Body of pancreas (tissue), 4 donors: Measurements from ENCODE around the gene MPZL3. TPM values are rescaled to one million over a fixed set of nuclear protein-coding genes. Genes with fewer than 3 reads are reported as not detected.

Source experiments
- ATAC-seq: fragments of 150-250 bp; one replicate; pipeline ENCODE4 v1.9.1; 2016
- DNase-seq, 4 donors: peaks; one replicate each; pipeline ENCODE4 v3.0.0-alpha.2; 2019
- H3K27ac ChIP-seq, 4 donors: fragments of 200-600 bp; sonication (generic); 1 replicate in 3 of 4; 2 replicates in 1 of 4; pipeline versions ENCODE4 v1.5.1 to v1.6.1; 2016 to 2019; ENCODE audit warnings: mild to moderate bottlenecking in 1 of 4, mixed read lengths in 1 of 4, moderate library complexity in 1 of 4
- H3K27me3 ChIP-seq, 2 donors: fragments of 200-600 bp; sonication (generic); one replicate each; pipeline ENCODE4 v1.6.0; 2016; ENCODE audit warnings: mild to moderate bottlenecking in 1 of 2
- H3K36me3 ChIP-seq, 2 donors: fragments of 200-600 bp; sonication (generic); replicated peaks in 1 of 2; 2 replicates each; pipeline ENCODE4 v1.5.1; 2016; ENCODE audit warnings: low read depth in 2 of 2; ENCODE audit not compliant: insufficient read depth in 1 of 2
- H3K4me1 ChIP-seq: fragments of 200-600 bp; sonication (generic); one replicate; pipeline ENCODE4 v1.6.0; 2016
- H3K4me3 ChIP-seq, 2 donors: fragments of 200-600 bp; sonication (generic); 1 replicate in 1 of 2; 2 replicates in 1 of 2; pipeline ENCODE4 v1.5.1; 2016 to 2019
- H3K9me3 ChIP-seq, 3 donors: fragments of 200-600 bp; sonication (generic); 1 replicate in 2 of 3; 2 replicates in 1 of 3; pipeline ENCODE4 v1.5.1; 2016
- POLR2A ChIP-seq, 3 donors: fragments of 450-650 bp; IDR thresholded peaks; one replicate each; pipeline ENCODE4 v1.6.1; 2016; ENCODE audit warnings: antibody characterized with exemption in 3 of 3, mild to moderate bottlenecking in 2 of 3
- WGBS, 2 donors: methylation state at CpG; one replicate each; pipeline ENCODE4 v1.1.5; 2017; 5-methylcytosine and 5-hydroxymethylcytosine counted together
- intact Hi-C: fragments of 100-400 bp; cut with DNase I; formaldehyde crosslinking; loops from one replicate; pipeline ENCODE4 v1.15.1; 2023
- total RNA-seq, 2 donors: library from RNA; depleted of rRNA; stranded (reverse); fragments of >200 nt; gene quantifications; one replicate each; pipeline ENCODE4 v1.1.0, GENCODE V29; 2016
- TF ChIP-seq, protein P1 (sequence below), 7 experiments: fragments of 450-650 bp in 4 of 7; fragments of 200-600 bp in 3 of 7; sonication (generic) in 3 of 7; IDR thresholded peaks; one replicate each; pipeline ENCODE4 v1.5.1; 2016 to 2019; ENCODE audit warnings: antibody characterized with exemption in 7 of 7

The MPZL3 gene
- total RNA-seq, 2 donors from 2014 or later, result 4.0 to 8.0 TPM

- TF ChIP-seq, protein P1, sequence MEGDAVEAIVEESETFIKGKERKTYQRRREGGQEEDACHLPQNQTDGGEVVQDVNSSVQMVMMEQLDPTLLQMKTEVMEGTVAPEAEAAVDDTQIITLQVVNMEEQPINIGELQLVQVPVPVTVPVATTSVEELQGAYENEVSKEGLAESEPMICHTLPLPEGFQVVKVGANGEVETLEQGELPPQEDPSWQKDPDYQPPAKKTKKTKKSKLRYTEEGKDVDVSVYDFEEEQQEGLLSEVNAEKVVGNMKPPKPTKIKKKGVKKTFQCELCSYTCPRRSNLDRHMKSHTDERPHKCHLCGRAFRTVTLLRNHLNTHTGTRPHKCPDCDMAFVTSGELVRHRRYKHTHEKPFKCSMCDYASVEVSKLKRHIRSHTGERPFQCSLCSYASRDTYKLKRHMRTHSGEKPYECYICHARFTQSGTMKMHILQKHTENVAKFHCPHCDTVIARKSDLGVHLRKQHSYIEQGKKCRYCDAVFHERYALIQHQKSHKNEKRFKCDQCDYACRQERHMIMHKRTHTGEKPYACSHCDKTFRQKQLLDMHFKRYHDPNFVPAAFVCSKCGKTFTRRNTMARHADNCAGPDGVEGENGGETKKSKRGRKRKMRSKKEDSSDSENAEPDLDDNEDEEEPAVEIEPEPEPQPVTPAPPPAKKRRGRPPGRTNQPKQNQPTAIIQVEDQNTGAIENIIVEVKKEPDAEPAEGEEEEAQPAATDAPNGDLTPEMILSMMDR (IDR thresholded peaks at IDR 0.05), result no peak
- TF ChIP-seq POLR2A (IDR thresholded peaks at IDR 0.05), result no peak
- 88 to 91% methylated on average over 9 of the region's 9 CpGs for WGBS, 2 donors
- no peaks in the 10 kb centered on the region for H3K36me3 ChIP-seq
- H3K27me3 ChIP-seq, result no peaks in the 10 kb centered on the region
- H3K4me3 ChIP-seq, result no peak overlapping the region
- H3K9me3 ChIP-seq, result no peaks in the 10 kb centered on the region
- no peak overlapping the region for H3K27ac ChIP-seq
- intact Hi-C loops, result loop anchor here (5.0 kb wide), 1 partner anchor 86 kb away; no protein-coding TSS in a partner anchor
- no peak for ATAC-seq
- DNase-seq, result no peak
- peaks cover 24% of the 10 kb centered on the region for H3K4me1 ChIP-seq
These were observed 51.1 kb downstream of the MPZL3 start for GRCh38 chr11:118200901-118201680.

DNA sequence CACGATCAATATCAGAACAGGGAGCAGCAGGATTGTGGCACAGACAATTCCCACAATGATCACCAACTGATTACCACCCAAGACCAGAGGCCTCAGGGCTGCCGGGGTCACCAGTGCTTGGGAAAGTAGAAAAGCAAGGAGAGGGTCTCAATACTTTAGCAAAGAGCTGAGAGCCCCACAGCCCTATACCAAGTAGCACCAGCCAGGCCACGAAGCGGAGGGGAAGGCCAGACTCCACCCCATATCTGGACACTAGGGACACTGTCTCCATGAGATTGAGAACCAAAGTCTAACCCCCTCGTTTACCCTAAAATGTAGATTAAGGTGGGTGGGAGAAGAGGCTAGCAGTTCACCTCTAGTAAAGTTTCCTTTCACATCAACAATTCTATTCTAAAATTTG lies 51.7 kb downstream of the MPZL3 start:
- no peaks in the 10 kb centered on the region for H3K36me3 ChIP-seq
- no peak for TF ChIP-seq POLR2A (IDR thresholded peaks at IDR 0.05)
- TF ChIP-seq, protein P1 (IDR thresholded peaks at IDR 0.05), result no peak
- 85 to 87% methylated on average over 5 of the region's 5 CpGs for WGBS, 2 donors
- H3K9me3 ChIP-seq, result no peaks in the 10 kb centered on the region
- H3K4me3 ChIP-seq, result no peak overlapping the region
- peaks cover 30% of the 10 kb centered on the region for H3K4me1 ChIP-seq
- H3K27me3 ChIP-seq, result no peaks in the 10 kb centered on the region
- intact Hi-C loops, result loop anchor here (5.0 kb wide), 1 partner anchor 87 kb away; no protein-coding TSS in a partner anchor
- no peak for DNase-seq
- no peak for ATAC-seq
- H3K27ac ChIP-seq, result no peak overlapping the region

GRCh38 chr11:118199135-118199534 lies 53.0 kb downstream of the MPZL3 start:
- no peaks in the 10 kb centered on the region for H3K27me3 ChIP-seq
- intact Hi-C loops, result no loop called here
- no peaks in the 10 kb centered on the region for H3K9me3 ChIP-seq
- no peak for TF ChIP-seq POLR2A (IDR thresholded peaks at IDR 0.05)
- TF ChIP-seq, protein P1 (IDR thresholded peaks at IDR 0.05), result no peak
- no peak for DNase-seq
- no peak overlapping the region for H3K27ac ChIP-seq
- ATAC-seq, result no peak
- 76 to 87% methylated on average over 6 of the region's 6 CpGs for WGBS, 2 donors
- H3K4me3 ChIP-seq, result no peak overlapping the region
- H3K4me1 ChIP-seq, result peaks cover 43% of the 10 kb centered on the region
- no peaks in the 10 kb centered on the region for H3K36me3 ChIP-seq

- peaks cover 51% of the 10 kb centered on the region for H3K4me1 ChIP-seq
- H3K27me3 ChIP-seq, result no peaks in the 10 kb centered on the region
- H3K27ac ChIP-seq, result no peak overlapping the region
- H3K4me3 ChIP-seq, result no peak overlapping the region
- peak; percentile 32 for ATAC-seq
- peak; percentile 83 to 89 (median 84) for DNase-seq
- H3K9me3 ChIP-seq, result no peaks in the 10 kb centered on the region
- TF ChIP-seq, protein P1 (IDR thresholded peaks at IDR 0.05), result peak; percentile 67 to 92 (median 86)
- TF ChIP-seq POLR2A (IDR thresholded peaks at IDR 0.05), result no peak
- H3K36me3 ChIP-seq, result no peaks in the 10 kb centered on the region
- 0% methylated on average over 8 to 9 of the region's 9 CpGs for WGBS, 2 donors
- intact Hi-C loops, result no loop called here
These were observed 53.8 kb downstream of the MPZL3 start for GRCh38 chr11:118198370-118198769.
